ENCODE data around the gene PCBP2. TPM values are rescaled to one million over a fixed set of nuclear protein-coding genes. Genes with fewer than 3 reads are reported as not detected.

The PCBP2 gene
- total and polyA plus RNA-seq, 2 donors (not counting 3 experiments of a cell fraction or from before 2014, with no cell fraction given), result 526 to 995 TPM

GRCh38 chr12:53524476-53524875, 72.6 kb downstream of the PCBP2 start:
- POLR2A ChIA-PET, result no interaction called here
- Histone ChIP-seq H3K9me3 (replicated peaks; ENCODE audit: control insufficient read depth, insufficient read depth, low read length) (no peaks in the 10 kb centered on the region), H3K27ac (ENCODE audit: insufficient read depth, low read depth, low read length) (no peak overlapping the region), H3K9ac (replicated peaks; ENCODE audit: extremely low read depth, insufficient read depth, low read length) (no peak overlapping the region), H3K27me3 (ENCODE audit: control insufficient read depth in 2 of 2, insufficient read depth in 2 of 2, low read length in 2 of 2) (no peaks in the 10 kb centered on the region), H3K4me3 (replicated peaks in 1 of 3; ENCODE audit: insufficient read depth in 1 of 3, low read depth in 1 of 3, low read length in 3 of 3) (no peak overlapping the region), H3K4me2 (ENCODE audit: insufficient read depth, low read length) (no peak overlapping the region), H3K36me3 (ENCODE audit: control insufficient read depth in 2 of 2, extremely low read depth in 1 of 2, insufficient read depth in 2 of 2, low read length in 2 of 2) (peaks cover 15 to 24% of the 10 kb centered on the region in 2 experiments), H2AFZ (ENCODE audit: low read depth, low read length) (no peak overlapping the region), H4K20me1 (replicated peaks; ENCODE audit: control insufficient read depth, extremely low read depth, insufficient read depth, low read length) (no peaks in the 10 kb centered on the region), H3K79me2 (ENCODE audit: control insufficient read depth, insufficient read depth, low read length) (no peaks in the 10 kb centered on the region), H3K9me1 (replicated peaks; ENCODE audit: control insufficient read depth, extremely low read depth, insufficient read depth, low read length) (no peaks in the 10 kb centered on the region), H3K4me1 (ENCODE audit: control insufficient read depth, extremely low read depth, insufficient read depth, low read length) (no peaks in the 10 kb centered on the region)
- no peak for TF ChIP-seq POLR2AphosphoS5 (IDR thresholded peaks at IDR 0.05; ENCODE audit: insufficient read depth, low read depth, low read length)
- no peak for TF ChIP-seq JUN (IDR thresholded peaks at IDR 0.05; ENCODE audit: borderline replicate concordance, insufficient read depth, insufficient read length, low read depth)
- TF ChIP-seq POLR2A (IDR thresholded peaks at IDR 0.05; ENCODE audit: low read depth, low read length), result no peak
- TF ChIP-seq, protein P1, sequence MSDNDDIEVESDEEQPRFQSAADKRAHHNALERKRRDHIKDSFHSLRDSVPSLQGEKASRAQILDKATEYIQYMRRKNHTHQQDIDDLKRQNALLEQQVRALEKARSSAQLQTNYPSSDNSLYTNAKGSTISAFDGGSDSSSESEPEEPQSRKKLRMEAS (IDR thresholded peaks at IDR 0.05; ENCODE audit: insufficient read depth, insufficient read length), result no peak
- no peak for TF ChIP-seq CTCF (IDR thresholded peaks at IDR 0.05; ENCODE audit: extremely low read depth in 1 of 2, insufficient read depth in 1 of 2, low read depth in 1 of 2, low read length in 2 of 2)
- TF ChIP-seq MYC (IDR thresholded peaks at IDR 0.05; ENCODE audit: low read depth, low read length), result no peak
- TF ChIP-seq EZH2 (IDR thresholded peaks at IDR 0.05; ENCODE audit: borderline replicate concordance, low read depth, low read length, severe bottlenecking), result no peak
- TF ChIP-seq FOS (IDR thresholded peaks at IDR 0.05; ENCODE audit: borderline replicate concordance, insufficient read depth, low read length), result no peak
- TF ChIP-seq GATA2 (IDR thresholded peaks at IDR 0.05; ENCODE audit: insufficient read depth, insufficient read length, low read depth, low read length), result no peak
- CTCF ChIA-PET, result interaction anchor here (0.9 kb wide), 1 partner anchor 16 kb away, joined by 3 read pairs; no protein-coding TSS in a partner anchor
- intact Hi-C loops (cut with micrococcal nuclease) (no loop called here), dilution Hi-C loops (cut with MboI; ENCODE audit: extremely low pct_ligation_motif_present, low sequenced_read_pairs) (no loop called here)
- FAIRE-seq (no peak), DNase-seq (ENCODE audit: low read depth, low spot score) (no peak)
- BruUV-seq (replicated peaks), result no TSS peak

All from endothelial cell of umbilical vein (primary cell).